B cell (primary cell): Measurements from ENCODE around the gene GATM. TPM values are rescaled to one million over a fixed set of nuclear protein-coding genes. Genes with fewer than 3 reads are reported as not detected.

Experiments
- ATAC-seq: fragments of 200-7000 bp; cut with Tn5 transposase; one replicate; pipeline ENCODE4 v1.10.0; 2021; ENCODE audit warnings: low read depth, mild to moderate bottlenecking, moderate number of reproducible peaks, moderate library complexity
- CTCF ChIA-PET: fragments of 350-600 bp; sonication (Branson Sonifier 250); formaldehyde crosslinking; loops from one replicate; lab custom pipeline; 2021; ENCODE audit warnings: antibody characterized with exemption, inconsistent platforms; lab: Charles Lee
- POLR2A ChIA-PET: fragments of 350-600 bp; sonication (Branson Sonifier 250); formaldehyde crosslinking; loops from one replicate; lab custom pipeline; 2021; ENCODE audit warnings: antibody characterized with exemption; lab: Charles Lee
- DNase-seq: peaks from one replicate; pipeline ENCODE4 v3.0.0; 2013
- H2AFZ ChIP-seq: 2 replicates; pipeline ENCODE4 v1.6.1; 2012; ENCODE audit warnings: mild to moderate bottlenecking, low read depth, low read length; ENCODE audit not compliant: insufficient read depth, poor library complexity, severe bottlenecking
- H3K27ac ChIP-seq, 2 donors: 1 replicate in 1 of 2; 2 replicates in 1 of 2; pipeline ENCODE4 v1.5.1; 2012 to 2013; ENCODE audit warnings: low read length in 2 of 2, mild to moderate bottlenecking in 2 of 2, moderate library complexity in 1 of 2
- H3K27me3 ChIP-seq, 4 experiments: fragments of 200-600 bp in 1 of 4; sonication (generic) in 1 of 4; replicated peaks in 1 of 4; 1 replicate in 2 of 4; 2 replicates in 2 of 4; pipeline versions ENCODE4 v1.6.1 to v1.7.0; 2013 to 2016; ENCODE audit warnings: low read length in 3 of 4, mild to moderate bottlenecking in 2 of 4, mixed read lengths in 1 of 4, moderate library complexity in 1 of 4; ENCODE audit not compliant: insufficient read depth in 4 of 4, control insufficient read depth in 3 of 4; ENCODE audit errors: control extremely low read depth in 1 of 4
- H3K36me3 ChIP-seq, 2 experiments: replicated peaks in 1 of 2; 1 replicate in 1 of 2; 2 replicates in 1 of 2; pipeline versions ENCODE4 v1.6.1 to v1.7.1; 2013; ENCODE audit warnings: low read length in 1 of 2; ENCODE audit not compliant: insufficient read depth in 2 of 2, control insufficient read depth in 1 of 2; ENCODE audit errors: control extremely low read depth in 1 of 2, extremely low read depth in 1 of 2
- H3K4me1 ChIP-seq, 2 donors: fragments of 200-600 bp in 1 of 2; sonication (generic) in 1 of 2; 1 replicate in 1 of 2; 2 replicates in 1 of 2; pipeline versions ENCODE4 v1.5.1 to v1.6.1; 2013 to 2017; ENCODE audit warnings: low read length in 2 of 2; ENCODE audit not compliant: control insufficient read depth in 2 of 2, insufficient read depth in 2 of 2
- H3K4me2 ChIP-seq: replicated peaks from 2 replicates; pipeline ENCODE3; 2012; ENCODE audit warnings: mild to moderate bottlenecking, low read depth, low read length; ENCODE audit not compliant: poor library complexity, severe bottlenecking
- H3K4me3 ChIP-seq, 5 experiments: fragments of 200-600 bp in 1 of 5; sonication (generic) in 1 of 5; 1 replicate in 3 of 5; 2 replicates in 2 of 5; pipeline versions ENCODE4 v1.5.1 to v1.7.0; 2011 to 2016; ENCODE audit warnings: low read length in 4 of 5, mild to moderate bottlenecking in 4 of 5, low read depth in 2 of 5, control low read depth in 1 of 5, moderate library complexity in 1 of 5; ENCODE audit not compliant: insufficient read depth in 1 of 5; ENCODE audit errors: control extremely low read depth in 1 of 5, extremely low read depth in 1 of 5
- H3K79me2 ChIP-seq: fragments of 200-600 bp; sonication (generic); one replicate; pipeline ENCODE4 v1.6.0; 2016; ENCODE audit warnings: low read length; ENCODE audit not compliant: control insufficient read depth, insufficient read depth
- H3K9ac ChIP-seq: fragments of 200-600 bp; sonication (generic); 2 replicates; pipeline ENCODE4 v1.6.1; 2017; ENCODE audit warnings: mild to moderate bottlenecking, low read length, moderate library complexity
- H3K9me3 ChIP-seq, 3 donors: one replicate each; pipeline versions ENCODE4 v1.6.1 to v1.7.1; 2013; ENCODE audit warnings: low read length in 2 of 3; ENCODE audit not compliant: control insufficient read depth in 2 of 3, insufficient read depth in 1 of 3; ENCODE audit errors: control extremely low read depth in 1 of 3
- H4K20me1 ChIP-seq: 2 replicates; pipeline ENCODE4 v1.6.0; 2012; ENCODE audit warnings: mild to moderate bottlenecking, low read length; ENCODE audit not compliant: insufficient read depth, control insufficient read depth, poor library complexity, severe bottlenecking
- H3K27ac Mint-ChIP-seq: one replicate; pipeline ENCODE4 v1.8.0; 2021; ENCODE audit warnings: mixed read lengths
- H3K27me3 Mint-ChIP-seq: one replicate; pipeline ENCODE4 v1.8.0; 2021; ENCODE audit warnings: mixed read lengths
- H3K4me1 Mint-ChIP-seq: one replicate; pipeline ENCODE4 v1.8.0; 2021; ENCODE audit warnings: mixed read lengths
- H3K4me3 Mint-ChIP-seq: one replicate; pipeline ENCODE4 v1.8.0; 2021; ENCODE audit warnings: mixed read lengths
- H3K9me3 Mint-ChIP-seq: one replicate; pipeline ENCODE4 v1.8.0; 2022; ENCODE audit warnings: mixed read lengths; ENCODE audit not compliant: insufficient read depth
- EZH2 ChIP-seq: IDR thresholded peaks from 2 replicates; pipeline ENCODE4 v1.6.1; 2012; ENCODE audit warnings: borderline replicate concordance, low read depth, mild to moderate bottlenecking, moderate library complexity, low read length; ENCODE audit not compliant: insufficient read depth, poor library complexity, severe bottlenecking
- WGBS: methylation state at CpG from one replicate; pipeline ENCODE4 v1.1.5; 2013; ENCODE audit warnings: missing lambda C conversion rate; ENCODE audit not compliant: insufficient coverage; 5-methylcytosine and 5-hydroxymethylcytosine counted together
- intact Hi-C: fragments of 100-400 bp; cut with micrococcal nuclease; formaldehyde crosslinking; loops from one replicate; pipeline ENCODE4 v1.10.0; 2022
- polyA plus RNA-seq: library from polyadenylated mRNA; depleted of rRNA; stranded (reverse); fragments of >200 nt; gene quantifications from 2 replicates; pipeline ENCODE4 v1.2.3, GENCODE V29; 2012
- total RNA-seq, 2 donors: library from RNA; stranded (reverse); fragments of 120-200 nt in 1 of 2; gene quantifications; 1 replicate in 1 of 2; 2 replicates in 1 of 2; pipeline versions ENCODE4 v1.2.3 to v1.2.4, GENCODE V29; 2013 to 2022
- TF ChIP-seq, protein P1 (sequence below): fragments of 200-600 bp; IDR thresholded peaks from one replicate; pipeline ENCODE4 v1.8.0; 2022; ENCODE audit warnings: antibody characterized with exemption, mild to moderate bottlenecking

GATM gene
- total and polyA plus RNA-seq, 2 donors (not counting 1 experiment from before 2014, with no cell fraction given), result 9.6 to 18.2 TPM

DNA sequence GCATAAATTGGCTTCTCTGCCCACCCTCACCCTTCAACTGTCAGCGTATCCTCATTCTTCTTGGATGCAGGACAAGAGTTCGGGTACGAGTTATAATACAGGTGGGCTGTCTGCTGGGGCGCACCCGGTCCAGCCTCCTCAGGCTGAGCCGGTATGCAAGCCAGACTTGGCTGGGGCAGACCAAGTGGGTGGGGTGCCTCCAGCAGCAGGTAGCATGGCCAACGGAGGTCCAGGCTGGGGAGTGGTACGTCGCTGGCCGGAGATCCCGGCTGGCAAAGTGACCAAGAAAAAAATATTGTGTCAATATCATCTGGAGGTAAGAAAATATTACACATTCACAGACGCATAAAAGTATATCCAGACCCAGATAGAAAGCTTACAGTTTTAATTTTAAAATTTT lies 45.6 kb downstream of the GATM start:
- no peak overlapping the region for H3K27ac ChIP-seq
- ATAC-seq (no peak), DNase-seq (no peak)
- H3K27me3 ChIP-seq, result peaks cover 0 to 5% (median 1%) of the 10 kb centered on the region in 4 experiments
- H3K9ac ChIP-seq, result no peak overlapping the region
- intact Hi-C loops, result no loop called here
- WGBS, result 97% methylated on average over 7 of the region's 12 CpGs
- no peak overlapping the region for H3K4me3 Mint-ChIP-seq
- POLR2A ChIA-PET, result no interaction called here
- H3K9me3 Mint-ChIP-seq, result no peaks in the 10 kb centered on the region
- H2AFZ ChIP-seq, result no peak overlapping the region
- H3K4me1 Mint-ChIP-seq, result no peaks in the 10 kb centered on the region
- no peak overlapping the region for H3K27ac Mint-ChIP-seq
- CTCF ChIA-PET, result no interaction called here
- TF ChIP-seq EZH2, result no peak
- TF ChIP-seq, protein P1, sequence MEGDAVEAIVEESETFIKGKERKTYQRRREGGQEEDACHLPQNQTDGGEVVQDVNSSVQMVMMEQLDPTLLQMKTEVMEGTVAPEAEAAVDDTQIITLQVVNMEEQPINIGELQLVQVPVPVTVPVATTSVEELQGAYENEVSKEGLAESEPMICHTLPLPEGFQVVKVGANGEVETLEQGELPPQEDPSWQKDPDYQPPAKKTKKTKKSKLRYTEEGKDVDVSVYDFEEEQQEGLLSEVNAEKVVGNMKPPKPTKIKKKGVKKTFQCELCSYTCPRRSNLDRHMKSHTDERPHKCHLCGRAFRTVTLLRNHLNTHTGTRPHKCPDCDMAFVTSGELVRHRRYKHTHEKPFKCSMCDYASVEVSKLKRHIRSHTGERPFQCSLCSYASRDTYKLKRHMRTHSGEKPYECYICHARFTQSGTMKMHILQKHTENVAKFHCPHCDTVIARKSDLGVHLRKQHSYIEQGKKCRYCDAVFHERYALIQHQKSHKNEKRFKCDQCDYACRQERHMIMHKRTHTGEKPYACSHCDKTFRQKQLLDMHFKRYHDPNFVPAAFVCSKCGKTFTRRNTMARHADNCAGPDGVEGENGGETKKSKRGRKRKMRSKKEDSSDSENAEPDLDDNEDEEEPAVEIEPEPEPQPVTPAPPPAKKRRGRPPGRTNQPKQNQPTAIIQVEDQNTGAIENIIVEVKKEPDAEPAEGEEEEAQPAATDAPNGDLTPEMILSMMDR, result no peak
- no peaks in the 10 kb centered on the region for H3K9me3 ChIP-seq
- no peak overlapping the region for H3K4me3 ChIP-seq
- no peaks in the 10 kb centered on the region for H3K79me2 ChIP-seq
- H3K4me2 ChIP-seq, result no peak overlapping the region
- peaks cover 14% of the 10 kb centered on the region for H3K27me3 Mint-ChIP-seq
- H3K36me3 ChIP-seq, result no peaks in the 10 kb centered on the region
- no peaks in the 10 kb centered on the region for H3K4me1 ChIP-seq
- H4K20me1 ChIP-seq, result no peaks in the 10 kb centered on the region

DNA sequence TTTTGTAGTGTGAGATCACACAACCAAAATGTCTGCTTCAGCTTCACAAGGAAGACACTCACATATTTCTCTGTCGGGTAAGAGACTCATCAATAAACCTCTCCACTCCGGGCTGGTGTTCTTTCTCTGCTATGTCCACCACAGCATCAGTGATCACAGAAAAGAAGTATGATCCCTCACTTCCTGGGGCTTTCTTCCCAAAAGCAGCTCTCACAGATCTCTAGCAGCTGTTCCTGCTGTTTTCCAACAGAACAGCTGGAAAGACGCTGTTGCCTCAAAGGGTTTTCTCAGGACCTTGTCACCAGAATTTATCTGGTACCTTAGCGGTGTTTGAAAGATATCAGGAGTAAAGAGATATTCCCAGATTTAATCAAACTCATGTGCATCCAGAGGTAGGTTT lies 46.4 kb downstream of the GATM start:
- H3K9ac ChIP-seq, result no peak overlapping the region
- peaks cover 18% of the 10 kb centered on the region for H3K27me3 Mint-ChIP-seq
- DNase-seq (no peak), ATAC-seq (no peak)
- intact Hi-C loops, result no loop called here
- 100% methylated on average over 2 of the region's 4 CpGs for WGBS
- no peak overlapping the region for H3K27ac Mint-ChIP-seq
- H3K79me2 ChIP-seq, result no peaks in the 10 kb centered on the region
- ChIA-PET POLR2A (no interaction called here), CTCF (no interaction called here)
- peaks cover 0 to 7% (median 1%) of the 10 kb centered on the region in 4 experiments for H3K27me3 ChIP-seq
- no peaks in the 10 kb centered on the region for H3K4me1 Mint-ChIP-seq
- no peak overlapping the region for H3K4me2 ChIP-seq
- no peak overlapping the region for H3K4me3 ChIP-seq
- no peaks in the 10 kb centered on the region for H3K9me3 Mint-ChIP-seq
- H3K36me3 ChIP-seq, result no peaks in the 10 kb centered on the region
- no peak overlapping the region for H3K4me3 Mint-ChIP-seq
- no peaks in the 10 kb centered on the region for H3K4me1 ChIP-seq
- no peak overlapping the region for H2AFZ ChIP-seq
- H4K20me1 ChIP-seq, result no peaks in the 10 kb centered on the region
- TF ChIP-seq, protein P1, result no peak
- no peak for TF ChIP-seq EZH2
- H3K9me3 ChIP-seq, result no peaks in the 10 kb centered on the region
- H3K27ac ChIP-seq, result no peak overlapping the region
